GM18508 (cell line): ENCODE measurements around the gene PIP.
"Not testable (repeated sequence)": the region's sequence is repeated elsewhere in the genome, so short reads cannot be mapped to it uniquely, and the experiment has no call there.

Experiments used
- ATAC-seq: cut with Tn5 transposase; IDR thresholded peaks from one replicate; pipeline ENCODE4 v1.9.1; 2021; ENCODE audit warnings: moderate number of reproducible peaks; ENCODE audit not compliant: insufficient read depth, unreplicated experiment

PIP gene

GRCh38 chr7:143176128-143176527 is 44.3 kb downstream of the PIP start:
- ATAC-seq = no peak

- no peak for ATAC-seq
These were observed 45.7 kb downstream of the PIP start for GRCh38 chr7:143177374-143178119.

GRCh38 chr7:143180771-143181170 is 48.9 kb downstream of the PIP start:
- not testable (repeated sequence) for ATAC-seq

- no peak for ATAC-seq
These were observed 49.5 kb downstream of the PIP start for GRCh38 chr7:143181349-143181748.

- no peak for ATAC-seq
These were observed 51.1 kb downstream of the PIP start, which contains the start of gene TAS2R39 for GRCh38 chr7:143183024-143183423. TAS2R39 (plus strand) TSS chr7:143183419; CDS start chr7:143183419, 0 bp downstream.

- ATAC-seq = no peak
These were observed 53.7 kb downstream of the PIP start for GRCh38 chr7:143185551-143185950.

GRCh38 chr7:143188994-143189393 is 57.1 kb downstream of the PIP start:
- no peak for ATAC-seq
